GM11168 (cell line): Measurements from ENCODE around the gene CD79A.

ENCODE experiments used
- in situ Hi-C: fragments of 300-500 bp; cut with MboI; formaldehyde crosslinking; loops from one replicate; pipeline ENCODE4 v1.12.0; 2022; ENCODE audit warnings: low sequenced_read_pairs; ENCODE audit not compliant: unreplicated experiment

CD79A gene

GRCh38 chr19:41915021-41915775 is 38.1 kb downstream of the CD79A start:
- in situ Hi-C loops: no loop called here

DNA sequence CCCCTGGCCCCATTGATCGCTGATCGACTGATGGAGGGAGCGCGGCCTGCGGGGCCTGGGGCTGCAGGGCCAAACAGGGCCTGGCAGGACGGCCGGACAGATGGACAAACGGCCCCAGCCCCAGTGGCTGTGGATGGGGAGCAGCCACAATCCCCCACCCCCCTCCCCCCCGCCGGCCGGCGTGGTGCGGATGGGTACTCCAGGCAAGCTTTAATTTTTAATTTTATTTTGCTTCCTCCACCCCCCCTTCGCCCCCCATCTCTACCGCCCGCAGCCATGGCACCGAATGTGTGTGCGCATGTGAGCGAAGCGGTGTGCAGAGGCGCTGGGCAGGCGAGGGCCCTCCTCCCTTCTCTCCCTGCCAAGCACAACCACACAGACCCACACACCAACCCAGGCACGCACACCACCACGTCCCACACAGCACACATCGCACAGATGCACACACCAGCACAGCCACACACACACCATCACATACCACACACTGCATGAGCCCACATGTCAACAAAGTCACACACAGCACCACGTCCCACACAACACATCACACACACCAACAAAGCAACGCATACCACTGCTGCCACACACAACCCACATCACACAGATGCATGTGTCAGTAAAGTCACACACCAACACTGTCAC is 38.8 kb downstream of the CD79A start:
- in situ Hi-C loops: no loop called here

GRCh38 chr19:41917676-41918075 is 40.6 kb downstream of the CD79A start:
- in situ Hi-C loops: no loop called here

GRCh38 chr19:41918095-41918494 is 41.0 kb downstream of the CD79A start:
- in situ Hi-C loops: no loop called here

- in situ Hi-C loops: no loop called here
Observed at GRCh38 chr19:41918653-41919244, 41.7 kb downstream of the CD79A start.

DNA sequence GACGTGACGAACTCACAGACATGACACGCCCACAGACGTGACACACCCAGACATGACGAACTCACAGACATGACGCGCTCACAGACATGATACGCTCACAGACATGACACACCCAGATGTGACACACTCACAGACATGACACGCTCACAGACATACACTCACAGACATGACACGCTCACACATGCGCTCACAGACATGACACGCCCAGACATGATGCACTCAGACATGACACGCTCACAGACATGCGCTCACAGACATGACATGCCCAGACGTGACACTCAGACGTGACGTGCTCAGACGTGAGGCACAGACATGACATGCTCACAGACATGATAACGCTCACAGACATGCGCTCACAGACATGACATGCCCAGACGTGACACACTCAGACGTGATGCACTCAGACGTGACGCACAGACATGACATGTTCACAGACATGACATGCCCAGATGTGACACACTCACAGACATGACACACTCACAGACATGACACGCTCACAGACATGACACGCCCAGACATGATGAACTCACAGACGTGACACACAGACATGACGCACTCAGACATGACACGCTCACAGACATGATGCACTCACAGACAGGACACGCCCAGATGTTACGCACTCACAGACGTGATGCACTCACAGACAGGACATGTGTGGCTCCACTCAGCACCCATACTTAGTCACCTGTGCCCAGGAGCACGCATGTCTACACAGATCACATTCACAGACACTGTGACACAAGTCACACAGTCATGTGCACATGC is 43.1 kb downstream of the CD79A start:
- in situ Hi-C loops: no loop called here

- in situ Hi-C loops: no loop called here
Observed at GRCh38 chr19:41920882-41921576, 44.0 kb downstream of the CD79A start.

DNA sequence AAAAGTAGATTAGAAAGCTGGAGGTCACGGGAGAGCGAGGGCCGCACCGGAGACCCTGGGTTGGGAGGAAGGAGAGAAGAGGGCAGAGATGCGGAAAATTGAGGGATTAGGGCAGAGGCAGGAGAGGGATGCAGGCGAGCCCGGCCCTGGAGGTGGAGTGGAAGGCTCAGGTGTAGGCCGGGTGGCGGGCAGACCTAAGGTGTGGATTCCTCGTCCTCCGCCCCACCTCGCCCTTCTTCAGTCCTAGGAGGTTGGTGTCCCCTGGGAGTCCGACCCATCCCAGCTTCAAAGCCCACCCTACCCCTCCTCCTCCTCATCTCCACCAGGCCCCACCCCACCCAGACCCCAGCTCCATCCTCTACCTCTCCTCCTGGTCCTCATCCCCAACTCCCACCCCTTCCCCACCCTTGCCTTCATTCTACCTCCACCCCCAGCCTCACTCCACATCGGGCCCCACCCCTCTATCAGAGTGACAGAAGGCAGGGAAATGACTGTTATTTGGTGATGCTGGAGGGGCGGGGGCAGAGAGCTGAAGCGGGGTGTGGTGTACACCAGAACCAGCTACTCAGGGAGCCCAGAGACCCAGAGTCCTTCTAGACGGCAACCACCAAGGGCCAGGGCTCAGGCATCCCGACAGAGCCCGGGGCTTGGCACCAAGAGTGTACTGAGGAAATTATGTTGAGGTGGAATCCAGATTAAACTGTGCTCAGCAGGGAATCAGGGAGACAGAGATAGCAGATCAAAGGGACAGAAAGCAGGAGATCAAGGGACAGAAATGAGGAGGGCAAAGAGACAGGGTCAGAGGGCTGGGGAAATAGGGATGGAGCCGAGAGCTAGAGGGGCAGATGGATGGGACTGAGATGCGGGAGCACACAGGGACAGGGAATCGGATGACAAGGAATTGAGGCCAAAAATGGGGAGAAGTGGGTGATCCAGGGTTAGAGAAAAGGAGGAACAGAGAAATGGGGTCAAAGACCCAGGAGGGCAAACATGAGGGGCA is 44.8 kb downstream of the CD79A start:
- in situ Hi-C loops: no loop called here

- in situ Hi-C loops: no loop called here
Observed at GRCh38 chr19:41922585-41922984, 45.5 kb downstream of the CD79A start.

- in situ Hi-C loops: no loop called here
Observed at GRCh38 chr19:41923045-41923788, 46.1 kb downstream of the CD79A start.

GRCh38 chr19:41924151-41925145 is 47.4 kb downstream of the CD79A start:
- in situ Hi-C loops: no loop called here

DNA sequence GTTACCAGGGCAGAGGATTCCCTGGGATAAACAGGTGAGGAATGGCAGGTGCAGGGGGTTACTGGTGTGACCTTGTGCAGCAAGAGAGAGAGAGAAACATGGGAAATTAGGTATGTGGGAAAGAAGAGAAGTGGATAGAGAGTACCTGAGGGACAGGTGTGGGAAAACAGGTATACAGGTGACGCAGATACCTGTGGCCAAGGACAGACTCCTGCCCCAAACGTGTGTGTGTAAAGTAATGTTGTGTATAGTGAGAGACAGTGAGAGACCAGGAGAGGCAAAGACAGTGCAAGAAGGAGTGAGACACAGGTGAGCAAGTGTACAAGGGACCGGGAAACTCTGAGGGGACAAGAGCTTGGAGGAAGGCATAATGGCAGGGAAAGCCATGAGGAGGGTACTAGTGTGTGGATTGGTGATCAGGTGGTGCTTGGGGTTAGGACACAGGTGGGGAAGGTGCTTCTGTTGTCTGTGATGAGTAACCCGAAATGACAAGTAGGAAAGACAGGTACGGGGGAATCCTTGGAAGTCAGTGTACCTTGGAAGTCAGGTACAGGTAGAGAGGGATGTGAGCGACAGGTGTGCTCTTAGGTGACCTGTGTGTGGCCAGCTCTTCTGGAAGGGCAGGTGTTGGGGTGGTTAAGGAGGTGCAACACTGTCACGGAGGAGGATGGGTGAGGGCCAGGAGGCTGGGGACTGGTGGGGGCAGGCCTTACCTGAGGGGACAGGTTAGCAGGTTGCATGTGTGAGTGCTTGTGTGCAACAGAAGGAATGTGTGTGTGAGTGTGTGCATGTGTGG is 48.3 kb downstream of the CD79A start:
- in situ Hi-C loops: no loop called here

DNA sequence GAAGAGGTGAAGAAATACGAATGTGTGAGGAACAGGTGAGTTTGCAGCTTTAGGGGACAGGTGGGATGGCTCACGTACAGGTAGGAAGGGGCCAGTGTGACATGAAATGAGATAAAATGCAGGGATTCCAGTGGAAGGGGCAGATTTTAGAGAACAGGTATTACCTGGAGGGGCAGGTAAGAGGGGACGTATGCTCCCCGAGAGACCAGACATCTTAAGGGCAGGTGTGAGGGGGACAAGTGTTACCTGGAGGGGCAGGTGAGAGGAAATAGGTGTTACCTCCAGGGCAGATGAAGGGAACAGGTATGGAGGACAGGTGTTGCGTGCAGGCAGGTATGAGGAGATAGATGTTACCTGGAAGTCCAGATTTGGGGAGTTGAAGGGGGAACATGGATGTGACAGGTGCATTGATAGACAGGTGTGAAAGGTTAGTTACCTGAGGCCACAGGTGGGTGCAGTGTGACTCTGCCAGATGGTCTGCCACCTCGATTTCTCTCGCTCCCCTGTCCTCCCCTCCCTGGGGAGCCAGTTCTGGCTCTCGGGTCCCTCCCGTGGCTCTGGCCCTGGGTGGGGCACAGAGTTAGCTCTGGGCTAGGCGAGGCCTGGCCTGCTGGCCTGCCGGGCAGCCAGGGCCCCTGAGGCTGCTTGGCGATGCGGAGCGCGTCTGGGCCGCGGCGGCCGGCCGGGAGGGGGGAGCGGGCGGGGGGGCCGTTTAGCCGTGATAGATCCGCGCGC is 49.1 kb downstream of the CD79A start:
- in situ Hi-C loops: no loop called here

DNA sequence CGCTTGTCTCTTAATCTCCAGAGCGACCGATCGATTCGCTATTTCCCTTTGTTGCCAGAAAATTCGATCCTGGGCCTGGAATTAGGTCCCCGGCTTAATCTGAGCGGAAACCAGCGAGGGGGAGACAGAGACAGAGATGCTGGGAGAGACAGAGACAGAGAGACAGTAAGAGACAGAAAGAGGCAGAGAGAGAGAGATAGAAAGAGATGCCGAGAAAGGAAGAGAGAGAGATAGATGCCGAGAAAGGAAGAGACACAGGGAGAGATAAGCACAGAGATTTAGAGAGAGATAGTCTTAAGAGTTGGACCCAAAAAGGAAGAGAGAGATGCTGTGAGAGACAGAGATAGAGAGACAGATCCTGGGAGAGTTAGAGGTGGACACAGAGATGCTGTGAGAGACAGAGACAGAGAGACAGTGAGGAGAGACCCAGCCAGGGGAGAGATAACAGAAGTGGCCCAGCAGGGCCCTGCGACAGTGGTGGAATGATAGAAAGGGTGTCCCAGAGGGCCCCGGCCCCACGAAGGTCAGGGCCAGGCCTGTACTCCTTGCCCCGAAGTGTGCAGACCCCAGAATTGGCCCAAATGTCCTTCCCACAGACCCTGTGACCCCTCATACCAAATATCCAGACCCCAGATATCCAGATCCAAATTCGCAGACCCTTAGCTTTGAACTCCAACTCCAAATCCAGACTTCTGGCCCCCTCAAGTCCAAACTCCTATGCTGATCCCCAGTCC is 49.9 kb downstream of the CD79A start:
- in situ Hi-C loops: no loop called here

DNA sequence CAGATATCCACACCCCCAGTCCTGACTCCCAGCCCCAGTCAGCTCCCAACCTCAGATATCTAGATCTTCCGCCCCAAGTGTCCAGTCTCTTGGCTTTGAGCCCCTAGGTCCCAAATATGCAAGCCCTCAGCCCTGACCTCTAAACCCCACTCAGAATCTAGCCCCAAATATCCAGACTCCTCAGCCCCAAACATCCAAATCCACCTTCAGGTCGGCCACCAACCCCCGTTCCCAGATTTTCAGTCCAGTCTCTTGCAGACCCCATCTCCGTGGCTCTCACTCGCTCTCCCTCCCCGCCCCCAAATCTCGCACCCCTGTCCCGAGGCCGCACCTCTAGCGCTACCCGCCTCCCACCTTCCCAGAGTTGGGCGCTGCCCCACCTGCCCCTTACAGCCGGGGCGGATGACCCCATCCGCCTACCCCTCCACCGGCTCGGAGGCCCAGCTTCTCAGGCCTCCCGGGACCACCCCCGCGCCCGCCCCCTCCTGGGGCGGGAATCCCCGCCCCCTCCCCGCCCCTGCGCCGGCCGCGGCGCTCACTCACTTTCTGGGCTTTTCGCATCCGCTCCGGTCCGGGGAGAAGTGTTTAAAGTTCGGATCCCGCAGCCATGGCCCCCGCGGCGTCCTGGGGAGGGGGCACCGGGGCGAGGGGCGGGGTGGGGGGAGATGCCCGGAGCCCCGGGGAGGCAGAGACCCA is 50.6 kb downstream of the CD79A start:
- in situ Hi-C loops: no loop called here
